GM12875 (cell line): ENCODE measurements around the gene ACOT11.

Experiments used
- H3K4me3 ChIP-seq: one replicate; pipeline ENCODE4 v1.5.1; 2011; ENCODE audit warnings: low read depth, low read length, control low read depth
- TF ChIP-seq, protein P1 (sequence below): IDR thresholded peaks from 2 replicates; pipeline ENCODE4 v1.5.1; 2011; ENCODE audit warnings: low read depth, mild to moderate bottlenecking, control low read depth, inconsistent platforms, low read length, moderate library complexity, borderline replicate concordance; ENCODE audit not compliant: insufficient read depth

Gene ACOT11

GRCh38 chr1:54566438-54567141, 18.6 kb downstream of the ACOT11 start:
- TF ChIP-seq, protein P1, sequence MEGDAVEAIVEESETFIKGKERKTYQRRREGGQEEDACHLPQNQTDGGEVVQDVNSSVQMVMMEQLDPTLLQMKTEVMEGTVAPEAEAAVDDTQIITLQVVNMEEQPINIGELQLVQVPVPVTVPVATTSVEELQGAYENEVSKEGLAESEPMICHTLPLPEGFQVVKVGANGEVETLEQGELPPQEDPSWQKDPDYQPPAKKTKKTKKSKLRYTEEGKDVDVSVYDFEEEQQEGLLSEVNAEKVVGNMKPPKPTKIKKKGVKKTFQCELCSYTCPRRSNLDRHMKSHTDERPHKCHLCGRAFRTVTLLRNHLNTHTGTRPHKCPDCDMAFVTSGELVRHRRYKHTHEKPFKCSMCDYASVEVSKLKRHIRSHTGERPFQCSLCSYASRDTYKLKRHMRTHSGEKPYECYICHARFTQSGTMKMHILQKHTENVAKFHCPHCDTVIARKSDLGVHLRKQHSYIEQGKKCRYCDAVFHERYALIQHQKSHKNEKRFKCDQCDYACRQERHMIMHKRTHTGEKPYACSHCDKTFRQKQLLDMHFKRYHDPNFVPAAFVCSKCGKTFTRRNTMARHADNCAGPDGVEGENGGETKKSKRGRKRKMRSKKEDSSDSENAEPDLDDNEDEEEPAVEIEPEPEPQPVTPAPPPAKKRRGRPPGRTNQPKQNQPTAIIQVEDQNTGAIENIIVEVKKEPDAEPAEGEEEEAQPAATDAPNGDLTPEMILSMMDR: no peak
- H3K4me3 ChIP-seq: no peak overlapping the region

DNA sequence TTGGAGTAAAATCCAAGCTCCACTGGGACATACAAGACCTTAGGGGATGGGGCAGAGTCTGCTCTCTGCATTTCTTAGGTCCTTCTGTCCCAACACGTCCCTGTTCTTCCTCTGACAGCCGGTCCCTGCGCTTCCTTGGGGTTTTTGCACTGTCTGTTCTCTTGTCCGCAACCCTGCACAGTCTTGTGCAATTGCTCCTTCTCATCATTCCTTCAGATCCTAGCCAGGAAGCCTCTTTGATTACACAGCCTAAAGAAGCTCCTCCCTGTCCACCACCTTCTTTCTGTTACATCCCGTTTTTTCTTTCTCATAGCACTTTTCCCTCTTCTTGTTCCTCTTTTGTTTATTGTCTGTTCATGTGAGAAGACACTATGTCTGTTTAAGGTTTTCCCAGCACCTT, 19.9 kb downstream of the ACOT11 start:
- TF ChIP-seq, protein P1: no peak
- H3K4me3 ChIP-seq: no peak overlapping the region

GRCh38 chr1:54569339-54569738, 21.3 kb downstream of the ACOT11 start:
- TF ChIP-seq, protein P1: no peak
- no peak overlapping the region for H3K4me3 ChIP-seq

GRCh38 chr1:54570161-54570560, 22.1 kb downstream of the ACOT11 start:
- TF ChIP-seq, protein P1: no peak
- no peak overlapping the region for H3K4me3 ChIP-seq

DNA sequence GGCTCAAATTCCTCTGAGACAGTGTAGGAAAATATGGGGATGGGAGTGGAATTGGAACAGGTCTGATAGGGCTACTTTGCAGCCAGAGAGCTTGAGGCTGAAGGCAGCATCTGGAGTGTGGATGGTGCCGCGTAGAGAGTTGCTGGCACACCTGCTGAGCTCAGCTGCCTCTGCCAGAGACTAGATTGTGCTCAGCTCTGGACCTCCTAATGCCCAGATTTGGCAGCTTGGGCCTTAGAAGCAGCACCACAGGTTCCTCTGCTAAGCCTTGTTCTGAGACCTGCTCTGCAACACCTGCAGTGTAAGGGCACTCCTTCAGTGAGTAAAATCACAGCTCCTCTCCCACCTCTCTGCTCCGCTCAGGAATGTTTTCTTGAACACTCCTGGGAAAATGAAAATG, 23.3 kb downstream of the ACOT11 start:
- H3K4me3 ChIP-seq: no peak overlapping the region
- TF ChIP-seq, protein P1: no peak

DNA sequence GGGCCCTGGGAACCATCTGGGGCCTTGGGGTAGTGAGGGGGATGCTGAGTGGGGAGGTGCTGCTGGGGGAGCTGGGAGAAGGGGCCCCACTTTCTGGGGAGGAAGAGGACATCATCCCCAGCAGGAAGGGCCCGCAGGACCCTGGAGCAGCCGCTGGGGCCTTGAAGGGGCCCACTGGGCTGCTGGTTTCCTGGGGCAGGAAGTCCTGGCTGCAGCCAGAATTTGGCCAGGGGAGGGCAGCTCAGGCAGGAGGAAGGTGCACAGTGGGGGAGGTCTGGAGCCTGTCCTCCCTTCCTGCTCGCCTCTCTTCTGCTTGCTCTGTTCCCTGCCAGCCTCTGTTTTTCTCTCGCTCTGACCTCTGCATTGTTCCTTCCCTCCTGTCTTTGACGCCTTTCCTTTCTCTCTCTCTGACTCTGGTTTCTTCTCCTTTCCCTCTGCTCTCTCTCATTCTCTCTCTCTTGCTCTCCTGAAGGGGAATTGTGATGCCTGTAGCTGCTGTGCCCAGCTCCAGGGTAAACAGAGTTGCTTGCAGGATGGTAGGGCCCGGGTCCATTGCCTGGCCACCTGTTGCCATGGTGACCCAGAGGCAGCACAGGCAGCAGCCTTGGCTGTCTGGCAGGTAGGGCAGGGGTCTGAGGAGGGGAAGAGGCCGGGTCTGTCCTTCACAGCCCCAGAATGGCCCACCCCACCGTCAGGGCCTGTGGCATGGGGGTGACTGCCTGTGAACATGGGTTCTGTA, 23.9 kb downstream of the ACOT11 start:
- no peak overlapping the region for H3K4me3 ChIP-seq
- TF ChIP-seq, protein P1: no peak

DNA sequence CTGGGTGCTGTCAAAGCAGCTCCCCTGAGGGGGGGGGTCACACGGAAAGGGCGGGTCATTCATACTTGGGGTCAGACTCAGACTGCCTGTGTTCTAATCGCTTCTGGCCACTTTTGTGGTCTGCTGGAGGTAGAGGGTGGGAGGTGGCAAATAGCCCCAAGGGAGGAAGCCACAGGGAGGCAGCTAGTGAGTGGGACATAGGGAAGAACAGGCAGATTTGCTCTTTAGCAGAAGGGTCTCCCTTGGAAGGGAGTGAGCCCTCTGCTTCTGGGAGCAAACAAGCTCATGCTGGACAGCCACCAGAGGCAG, 24.5 kb downstream of the ACOT11 start:
- no peak overlapping the region for H3K4me3 ChIP-seq

More for the DNA sequence above, 24.5 kb downstream of the ACOT11 start:
- TF ChIP-seq, protein P1: no peak
